Astrocyte (in vitro differentiated cells and primary cell): ENCODE results near the gene S100A1.

ENCODE experiments used
- EZH2 ChIP-seq: IDR thresholded peaks from 2 replicates; pipeline ENCODE4 v1.6.1; 2012; ENCODE audit warnings: mild to moderate bottlenecking, low read length, inconsistent platforms; ENCODE audit not compliant: insufficient read depth
- TF ChIP-seq, protein P1 (sequence below): IDR thresholded peaks from 2 replicates; pipeline ENCODE4 v1.5.1; 2011; ENCODE audit warnings: low read depth, mild to moderate bottlenecking, inconsistent platforms, low read length, moderate library complexity; ENCODE audit not compliant: insufficient read depth

DNA sequence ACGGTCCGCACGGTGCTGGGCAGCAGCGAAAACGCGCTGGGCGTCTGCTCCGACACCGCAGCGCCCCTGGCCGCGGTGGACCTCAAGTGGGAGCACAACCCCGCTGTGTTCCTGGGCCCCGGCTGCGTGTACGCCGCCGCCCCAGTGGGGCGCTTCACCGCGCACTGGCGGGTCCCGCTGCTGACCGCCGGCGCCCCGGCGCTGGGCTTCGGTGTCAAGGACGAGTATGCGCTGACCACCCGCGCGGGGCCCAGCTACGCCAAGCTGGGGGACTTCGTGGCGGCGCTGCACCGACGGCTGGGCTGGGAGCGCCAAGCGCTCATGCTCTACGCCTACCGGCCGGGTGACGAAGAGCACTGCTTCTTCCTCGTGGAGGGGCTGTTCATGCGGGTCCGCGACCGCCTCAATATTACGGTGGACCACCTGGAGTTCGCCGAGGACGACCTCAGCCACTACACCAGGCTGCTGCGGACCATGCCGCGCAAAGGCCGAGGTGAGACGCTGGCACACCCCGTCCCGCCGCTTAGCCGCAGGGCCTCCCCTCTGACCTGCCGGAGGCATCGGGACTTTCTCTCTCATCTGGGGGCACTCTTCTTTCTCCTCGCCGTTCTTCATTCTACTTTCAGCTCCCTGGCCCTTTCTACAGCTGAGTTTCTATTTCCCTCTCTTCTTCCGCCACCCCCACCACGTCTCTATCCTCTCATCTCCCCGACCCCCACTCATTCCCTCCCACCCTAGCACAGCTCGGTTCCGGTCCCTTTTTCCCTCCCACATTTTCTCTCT, 51.3 kb downstream of the S100A1 start:
- TF ChIP-seq, protein P1, sequence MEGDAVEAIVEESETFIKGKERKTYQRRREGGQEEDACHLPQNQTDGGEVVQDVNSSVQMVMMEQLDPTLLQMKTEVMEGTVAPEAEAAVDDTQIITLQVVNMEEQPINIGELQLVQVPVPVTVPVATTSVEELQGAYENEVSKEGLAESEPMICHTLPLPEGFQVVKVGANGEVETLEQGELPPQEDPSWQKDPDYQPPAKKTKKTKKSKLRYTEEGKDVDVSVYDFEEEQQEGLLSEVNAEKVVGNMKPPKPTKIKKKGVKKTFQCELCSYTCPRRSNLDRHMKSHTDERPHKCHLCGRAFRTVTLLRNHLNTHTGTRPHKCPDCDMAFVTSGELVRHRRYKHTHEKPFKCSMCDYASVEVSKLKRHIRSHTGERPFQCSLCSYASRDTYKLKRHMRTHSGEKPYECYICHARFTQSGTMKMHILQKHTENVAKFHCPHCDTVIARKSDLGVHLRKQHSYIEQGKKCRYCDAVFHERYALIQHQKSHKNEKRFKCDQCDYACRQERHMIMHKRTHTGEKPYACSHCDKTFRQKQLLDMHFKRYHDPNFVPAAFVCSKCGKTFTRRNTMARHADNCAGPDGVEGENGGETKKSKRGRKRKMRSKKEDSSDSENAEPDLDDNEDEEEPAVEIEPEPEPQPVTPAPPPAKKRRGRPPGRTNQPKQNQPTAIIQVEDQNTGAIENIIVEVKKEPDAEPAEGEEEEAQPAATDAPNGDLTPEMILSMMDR = no peak
- TF ChIP-seq EZH2 = peak; percentile 89
